Stimulated activated CD8-positive, alpha-beta memory T cell treated with anti-CD3 and anti-CD28 coated beads, Interleukin-15, amount 100 ng/mL, for 48 hours (primary cell): ENCODE results near the gene SLC8A1.

Source experiments
- DNase-seq, 2 donors: peaks; one replicate each; pipeline ENCODE4 v3.0.0-alpha.2; 2020; ENCODE audit warnings: low read depth in 2 of 2

The SLC8A1 gene

GRCh38 chr2:40386177-40386576 lies 65.7 kb downstream of the SLC8A1 start:
- no peak for DNase-seq

GRCh38 chr2:40384714-40385113 lies 67.2 kb downstream of the SLC8A1 start:
- DNase-seq = no peak

- DNase-seq = no peak
Measured at GRCh38 chr2:40384233-40384632, 67.7 kb downstream of the SLC8A1 start.

- no peak for DNase-seq
Measured at GRCh38 chr2:40380721-40381120, 71.2 kb downstream of the SLC8A1 start.

GRCh38 chr2:40380041-40380440 lies 71.8 kb downstream of the SLC8A1 start:
- no peak for DNase-seq

GRCh38 chr2:40374543-40375240 lies 77.2 kb downstream of the SLC8A1 start:
- no peak for DNase-seq

- no peak for DNase-seq
Measured at GRCh38 chr2:40373111-40373510, 78.8 kb downstream of the SLC8A1 start.

GRCh38 chr2:40372283-40372985 lies 79.5 kb downstream of the SLC8A1 start:
- no peak for DNase-seq

- no peak for DNase-seq
Measured at GRCh38 chr2:40371525-40372282, 80.2 kb downstream of the SLC8A1 start.

- no peak for DNase-seq
Measured at GRCh38 chr2:40370007-40370395, 81.9 kb downstream of the SLC8A1 start.

- DNase-seq = no peak
Measured at GRCh38 chr2:40369267-40370006, 82.5 kb downstream of the SLC8A1 start.

GRCh38 chr2:40367652-40368051 lies 84.2 kb downstream of the SLC8A1 start:
- no peak for DNase-seq

- no peak for DNase-seq
Measured at GRCh38 chr2:40367032-40367431, 84.9 kb downstream of the SLC8A1 start.

GRCh38 chr2:40364151-40364874 lies 87.6 kb downstream of the SLC8A1 start:
- no peak for DNase-seq

GRCh38 chr2:40363631-40364030 lies 88.3 kb downstream of the SLC8A1 start:
- DNase-seq = no peak

GRCh38 chr2:40363231-40363630 lies 88.7 kb downstream of the SLC8A1 start:
- DNase-seq = no peak

GRCh38 chr2:40361478-40361877 lies 90.4 kb downstream of the SLC8A1 start:
- DNase-seq = no peak

GRCh38 chr2:40360652-40361051 lies 91.2 kb downstream of the SLC8A1 start:
- no peak for DNase-seq

GRCh38 chr2:40359811-40360210 lies 92.1 kb downstream of the SLC8A1 start:
- DNase-seq = no peak

- DNase-seq = no peak
Measured at GRCh38 chr2:40358783-40359182, 93.1 kb downstream of the SLC8A1 start.

GRCh38 chr2:40357667-40358066 lies 94.2 kb downstream of the SLC8A1 start:
- DNase-seq = no peak
